Stromal cell of bone marrow (primary cell): Measurements from ENCODE around the gene FAR1.

Experiments used
- DNase-seq: peaks from one replicate; pipeline ENCODE4 v3.0.0-alpha.2; 2012; ENCODE audit warnings: low read depth

FAR1 gene

DNA sequence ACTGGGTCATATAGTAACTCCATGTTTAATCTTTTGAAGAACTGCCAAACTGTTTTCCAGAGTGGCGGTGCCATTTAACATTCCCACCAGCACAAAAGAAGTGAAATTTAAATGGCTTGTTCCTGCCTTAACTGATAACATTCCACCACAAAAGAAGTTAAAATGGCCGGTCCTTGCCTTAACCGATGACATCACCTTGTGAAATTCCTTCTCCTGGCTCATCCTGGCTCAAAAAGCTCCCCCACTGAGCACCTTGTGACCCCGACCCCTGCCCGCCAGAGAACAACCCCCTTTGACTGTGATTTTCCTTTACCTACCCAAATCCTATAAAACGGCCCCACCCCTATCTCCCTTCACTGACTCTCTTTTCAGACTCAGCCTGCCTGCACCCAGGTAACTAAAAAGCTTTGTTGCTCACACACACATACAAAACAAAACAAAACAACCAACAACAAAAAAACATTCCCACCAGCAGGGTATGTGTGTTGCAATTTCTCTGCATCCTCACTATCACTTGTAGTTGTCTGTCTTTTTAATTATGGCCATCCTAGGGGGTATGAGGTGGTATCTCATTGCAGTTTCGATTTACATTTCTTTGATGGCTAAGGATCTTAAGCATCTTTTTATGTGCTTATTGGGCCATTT, 109.0 kb downstream of the FAR1 start:
- no peak for DNase-seq

- no peak for DNase-seq
Observed at GRCh38 chr11:13778345-13778744, 109.9 kb downstream of the FAR1 start.

GRCh38 chr11:13781153-13781552, 112.7 kb downstream of the FAR1 start:
- no peak for DNase-seq
